Measurements from ENCODE around the gene KIAA0232.
A peak's percentile ranks its signal among the peaks of the same experiment; 100 is the strongest.

The KIAA0232 gene

GRCh38 chr4:6852582-6852981 lies 70.1 kb downstream of the KIAA0232 start:
- no peak for DNase-seq

- no peak for DNase-seq
Measured at GRCh38 chr4:6854098-6854744, 71.7 kb downstream of the KIAA0232 start.

- DNase-seq = no peak
Measured at GRCh38 chr4:6855692-6856297, 73.3 kb downstream of the KIAA0232 start.

GRCh38 chr4:6856391-6856790 lies 73.9 kb downstream of the KIAA0232 start:
- DNase-seq = no peak

- no peak for DNase-seq
Measured at GRCh38 chr4:6857009-6857882, 74.7 kb downstream of the KIAA0232 start.

GRCh38 chr4:6858997-6859396 lies 76.5 kb downstream of the KIAA0232 start:
- no peak for DNase-seq

- no peak for DNase-seq
Measured at GRCh38 chr4:6859543-6859942, 77.0 kb downstream of the KIAA0232 start.

GRCh38 chr4:6868386-6868785 lies 85.9 kb downstream of the KIAA0232 start:
- DNase-seq = no peak

GRCh38 chr4:6869944-6870343 lies 87.4 kb downstream of the KIAA0232 start:
- DNase-seq = no peak

- DNase-seq = no peak
Measured at GRCh38 chr4:6873291-6873690, 90.8 kb downstream of the KIAA0232 start.

GRCh38 chr4:6873792-6874461 lies 91.4 kb downstream of the KIAA0232 start:
- DNase-seq = peak; percentile 53

GRCh38 chr4:6874981-6875380 lies 92.5 kb downstream of the KIAA0232 start:
- no peak for DNase-seq

- DNase-seq = peak; percentile 86
Measured at GRCh38 chr4:6875431-6875831, 92.9 kb downstream of the KIAA0232 start.

GRCh38 chr4:6876440-6876839 lies 93.9 kb downstream of the KIAA0232 start:
- DNase-seq = no peak

- DNase-seq = no peak
Measured at GRCh38 chr4:6877067-6877466, 94.5 kb downstream of the KIAA0232 start.

- no peak for DNase-seq
Measured at GRCh38 chr4:6878451-6879059, 96.0 kb downstream of the KIAA0232 start.

GRCh38 chr4:6880691-6881090 lies 98.2 kb downstream of the KIAA0232 start:
- no peak for DNase-seq

- DNase-seq = no peak
Measured at GRCh38 chr4:6881908-6882307, 99.4 kb downstream of the KIAA0232 start.

GRCh38 chr4:6884341-6884870 lies 101.9 kb downstream of the KIAA0232 start:
- no peak for DNase-seq

- no peak for DNase-seq
Measured at GRCh38 chr4:6885953-6886557, 103.5 kb downstream of the KIAA0232 start.

- no peak for DNase-seq
Measured at GRCh38 chr4:6886886-6887285, 104.4 kb downstream of the KIAA0232 start.
